BLaER1 (cell line): ENCODE measurements around the gene IMMP2L.

ENCODE experiments used
- H3K27ac ChIP-seq: shearing (Covaris generic); formaldehyde crosslinking; 2 replicates; pipeline ENCODE4 v1.8.1; 2022
- H3K27me3 ChIP-seq: shearing (Covaris generic); formaldehyde crosslinking; 2 replicates; pipeline ENCODE4 v1.8.1; 2022
- H3K36me3 ChIP-seq: shearing (Covaris generic); formaldehyde crosslinking; 2 replicates; pipeline ENCODE4 v1.8.1; 2022
- H3K4me1 ChIP-seq: shearing (Covaris generic); formaldehyde crosslinking; 2 replicates; pipeline ENCODE4 v1.8.1; 2022
- H3K4me2 ChIP-seq: shearing (Covaris generic); formaldehyde crosslinking; 2 replicates; pipeline ENCODE4 v1.8.1; 2022
- H3K4me3 ChIP-seq: shearing (Covaris generic); formaldehyde crosslinking; 2 replicates; pipeline ENCODE4 v1.8.1; 2022
- H3K9ac ChIP-seq: shearing (Covaris generic); formaldehyde crosslinking; 2 replicates; pipeline ENCODE4 v1.8.1; 2022
- H3K9me3 ChIP-seq: shearing (Covaris generic); formaldehyde crosslinking; 2 replicates; pipeline ENCODE4 v1.8.1; 2022
- H4K20me1 ChIP-seq: shearing (Covaris generic); formaldehyde crosslinking; 2 replicates; pipeline ENCODE4 v1.8.1; 2022
- Cebpa-rat ChIP-seq: shearing (Covaris generic); IDR thresholded peaks from 2 replicates; pipeline ENCODE4 v1.8.1; 2022

Gene IMMP2L

GRCh38 chr7:111239437-111239836 is 322.9 kb downstream of the IMMP2L start:
- no peak overlapping the region for H3K4me3 ChIP-seq
- H3K27ac ChIP-seq = no peak overlapping the region
- H4K20me1 ChIP-seq = no peaks in the 10 kb centered on the region
- no peak overlapping the region for H3K4me2 ChIP-seq
- no peak for TF ChIP-seq Cebpa-rat
- H3K4me1 ChIP-seq = no peaks in the 10 kb centered on the region
- no peaks in the 10 kb centered on the region for H3K27me3 ChIP-seq
- H3K9ac ChIP-seq = no peak overlapping the region
- H3K36me3 ChIP-seq = no peaks in the 10 kb centered on the region
- no peaks in the 10 kb centered on the region for H3K9me3 ChIP-seq

- TF ChIP-seq Cebpa-rat = no peak
- Histone ChIP-seq H3K4me3 (no peak overlapping the region), H3K4me1 (no peaks in the 10 kb centered on the region), H3K9me3 (no peaks in the 10 kb centered on the region), H3K36me3 (no peaks in the 10 kb centered on the region), H3K9ac (no peak overlapping the region), H3K27me3 (no peaks in the 10 kb centered on the region), H4K20me1 (no peaks in the 10 kb centered on the region), H3K4me2 (no peak overlapping the region), H3K27ac (no peak overlapping the region)
Observed at GRCh38 chr7:111238886-111239285, 323.4 kb downstream of the IMMP2L start.

- Histone ChIP-seq H3K9me3 (no peaks in the 10 kb centered on the region), H4K20me1 (no peaks in the 10 kb centered on the region), H3K27ac (no peak overlapping the region), H3K4me2 (no peak overlapping the region), H3K9ac (no peak overlapping the region), H3K36me3 (no peaks in the 10 kb centered on the region), H3K4me3 (no peak overlapping the region), H3K4me1 (no peaks in the 10 kb centered on the region), H3K27me3 (no peaks in the 10 kb centered on the region)
- TF ChIP-seq Cebpa-rat = no peak
Observed at GRCh38 chr7:111235709-111236108, 326.6 kb downstream of the IMMP2L start.

- Histone ChIP-seq H4K20me1 (no peaks in the 10 kb centered on the region), H3K27me3 (no peaks in the 10 kb centered on the region), H3K4me3 (no peak overlapping the region), H3K27ac (no peak overlapping the region), H3K36me3 (no peaks in the 10 kb centered on the region), H3K9ac (no peak overlapping the region), H3K4me2 (no peak overlapping the region), H3K9me3 (no peaks in the 10 kb centered on the region), H3K4me1 (no peaks in the 10 kb centered on the region)
- TF ChIP-seq Cebpa-rat = no peak
Observed at GRCh38 chr7:111232249-111233084, 329.8 kb downstream of the IMMP2L start.

- H3K27ac ChIP-seq = no peak overlapping the region
- no peak overlapping the region for H3K9ac ChIP-seq
- no peaks in the 10 kb centered on the region for H3K36me3 ChIP-seq
- H3K4me3 ChIP-seq = no peak overlapping the region
- no peak overlapping the region for H3K4me2 ChIP-seq
- TF ChIP-seq Cebpa-rat = no peak
- H3K27me3 ChIP-seq = no peaks in the 10 kb centered on the region
- no peaks in the 10 kb centered on the region for H3K9me3 ChIP-seq
- H3K4me1 ChIP-seq = no peaks in the 10 kb centered on the region
- no peaks in the 10 kb centered on the region for H4K20me1 ChIP-seq
Observed at GRCh38 chr7:111229916-111230315, 332.4 kb downstream of the IMMP2L start.

- no peak for TF ChIP-seq Cebpa-rat
- Histone ChIP-seq H3K9ac (no peak overlapping the region), H3K27me3 (no peaks in the 10 kb centered on the region), H3K36me3 (no peaks in the 10 kb centered on the region), H3K27ac (no peak overlapping the region), H3K4me2 (no peak overlapping the region), H3K4me3 (no peak overlapping the region), H4K20me1 (no peaks in the 10 kb centered on the region), H3K4me1 (no peaks in the 10 kb centered on the region), H3K9me3 (no peaks in the 10 kb centered on the region)
Observed at GRCh38 chr7:111229181-111229740, 333.0 kb downstream of the IMMP2L start.

GRCh38 chr7:111228437-111228836 is 333.9 kb downstream of the IMMP2L start:
- Histone ChIP-seq H3K27ac (no peak overlapping the region), H3K4me2 (no peak overlapping the region), H4K20me1 (no peaks in the 10 kb centered on the region), H3K27me3 (no peaks in the 10 kb centered on the region), H3K9ac (no peak overlapping the region), H3K36me3 (no peaks in the 10 kb centered on the region), H3K4me1 (no peaks in the 10 kb centered on the region), H3K9me3 (no peaks in the 10 kb centered on the region), H3K4me3 (no peak overlapping the region)
- no peak for TF ChIP-seq Cebpa-rat

GRCh38 chr7:111226800-111227199 is 335.5 kb downstream of the IMMP2L start:
- no peaks in the 10 kb centered on the region for H3K36me3 ChIP-seq
- H4K20me1 ChIP-seq = no peaks in the 10 kb centered on the region
- H3K4me3 ChIP-seq = no peak overlapping the region
- no peak overlapping the region for H3K4me2 ChIP-seq
- no peak overlapping the region for H3K27ac ChIP-seq
- TF ChIP-seq Cebpa-rat = no peak
- no peaks in the 10 kb centered on the region for H3K4me1 ChIP-seq
- H3K9ac ChIP-seq = no peak overlapping the region
- H3K27me3 ChIP-seq = no peaks in the 10 kb centered on the region
- no peaks in the 10 kb centered on the region for H3K9me3 ChIP-seq

GRCh38 chr7:111224354-111225231 is 337.7 kb downstream of the IMMP2L start:
- Histone ChIP-seq H3K36me3 (no peaks in the 10 kb centered on the region), H3K9me3 (no peaks in the 10 kb centered on the region), H3K4me2 (no peak overlapping the region), H3K27ac (no peak overlapping the region), H3K27me3 (no peaks in the 10 kb centered on the region), H3K4me3 (no peak overlapping the region), H4K20me1 (no peaks in the 10 kb centered on the region), H3K9ac (no peak overlapping the region), H3K4me1 (no peaks in the 10 kb centered on the region)
- no peak for TF ChIP-seq Cebpa-rat

GRCh38 chr7:111223802-111224253 is 338.5 kb downstream of the IMMP2L start:
- Histone ChIP-seq H3K9me3 (no peaks in the 10 kb centered on the region), H3K36me3 (no peaks in the 10 kb centered on the region), H3K4me3 (no peak overlapping the region), H3K4me2 (no peak overlapping the region), H3K4me1 (no peaks in the 10 kb centered on the region), H3K27ac (no peak overlapping the region), H3K9ac (no peak overlapping the region), H3K27me3 (no peaks in the 10 kb centered on the region), H4K20me1 (no peaks in the 10 kb centered on the region)
- no peak for TF ChIP-seq Cebpa-rat
